Dermis microvascular lymphatic vessel endothelial cell (primary cell): Measurements from ENCODE around the gene NBAS. TPM values are rescaled to one million over a fixed set of nuclear protein-coding genes. Genes with fewer than 3 reads are reported as not detected.
A peak's percentile ranks its signal among the peaks of the same experiment; 100 is the strongest.
"Not testable (repeated sequence)": the region's sequence is repeated elsewhere in the genome, so short reads cannot be mapped to it uniquely, and the experiment has no call there.

ENCODE experiments used
- DNase-seq, 2 donors: peaks; one replicate each; pipeline versions ENCODE4 v3.0.0 to v3.0.0-alpha.2; 2010; ENCODE audit warnings: low read depth in 2 of 2
- total RNA-seq: library from RNA; depleted of rRNA; stranded (reverse); fragments of >200 nt; gene quantifications from 2 replicates; pipeline ENCODE4 v1.2.1, GENCODE V29; 2014

The NBAS gene
- total RNA-seq, 1 donor from 2014 or later = 69.8 TPM

DNA sequence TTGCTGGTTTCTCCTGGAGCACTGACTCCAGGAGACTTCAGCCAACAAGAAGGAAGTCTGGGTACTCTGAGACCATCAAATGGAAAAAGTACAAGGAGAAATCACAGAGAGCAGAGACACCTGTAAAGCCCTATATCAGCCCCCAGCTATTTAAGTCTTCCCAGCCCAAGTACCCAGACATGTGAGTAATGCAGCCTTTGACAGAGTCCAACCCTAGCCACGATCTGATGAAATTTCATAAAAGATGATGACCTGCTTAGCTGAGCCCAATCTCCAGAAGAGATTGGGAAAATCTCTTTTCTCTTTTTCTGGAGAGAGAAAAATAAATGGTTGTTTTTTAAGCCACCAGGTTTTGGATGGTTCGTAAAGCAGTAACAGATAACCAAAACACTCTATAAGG, 196.6 kb downstream of the NBAS start:
- no peak for DNase-seq

DNA sequence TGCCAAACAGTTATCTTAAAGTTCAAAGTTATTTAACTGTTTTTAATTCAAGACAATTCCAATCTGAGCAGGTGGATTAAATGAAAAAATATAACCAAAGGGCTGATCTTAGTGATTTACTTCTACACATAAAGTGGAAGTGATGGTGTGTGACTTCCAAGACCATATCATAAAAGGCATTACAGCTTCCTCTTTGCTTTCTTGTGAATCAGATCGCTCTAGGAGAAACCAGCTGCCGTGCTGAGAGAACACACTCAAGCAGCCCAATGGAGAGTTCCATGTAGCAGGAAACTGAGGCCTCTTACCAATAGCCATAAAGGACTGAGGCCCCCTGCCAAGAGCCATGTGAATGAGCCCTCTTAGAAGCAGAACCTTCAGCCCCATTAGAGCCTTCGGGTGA, 197.4 kb downstream of the NBAS start:
- DNase-seq = no peak

DNA sequence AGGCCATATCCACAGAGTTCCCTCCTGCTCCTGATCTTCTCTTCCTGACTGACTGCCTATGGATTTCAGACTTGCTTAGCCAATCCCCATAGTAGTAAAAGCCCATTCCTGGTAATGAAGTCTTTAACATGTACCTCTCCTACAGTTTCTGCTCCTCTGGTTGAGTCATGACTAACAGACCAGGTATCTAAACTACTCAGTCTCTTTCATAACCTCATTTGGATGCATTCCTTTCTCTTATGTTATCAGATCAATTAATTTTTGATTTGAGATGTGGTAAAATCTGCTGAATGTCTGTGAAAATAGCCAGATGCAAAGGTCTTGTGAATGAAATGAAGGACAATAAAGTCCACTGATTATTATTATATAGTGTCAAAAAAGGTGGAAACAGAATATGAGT, 198.0 kb downstream of the NBAS start:
- no peak for DNase-seq

DNA sequence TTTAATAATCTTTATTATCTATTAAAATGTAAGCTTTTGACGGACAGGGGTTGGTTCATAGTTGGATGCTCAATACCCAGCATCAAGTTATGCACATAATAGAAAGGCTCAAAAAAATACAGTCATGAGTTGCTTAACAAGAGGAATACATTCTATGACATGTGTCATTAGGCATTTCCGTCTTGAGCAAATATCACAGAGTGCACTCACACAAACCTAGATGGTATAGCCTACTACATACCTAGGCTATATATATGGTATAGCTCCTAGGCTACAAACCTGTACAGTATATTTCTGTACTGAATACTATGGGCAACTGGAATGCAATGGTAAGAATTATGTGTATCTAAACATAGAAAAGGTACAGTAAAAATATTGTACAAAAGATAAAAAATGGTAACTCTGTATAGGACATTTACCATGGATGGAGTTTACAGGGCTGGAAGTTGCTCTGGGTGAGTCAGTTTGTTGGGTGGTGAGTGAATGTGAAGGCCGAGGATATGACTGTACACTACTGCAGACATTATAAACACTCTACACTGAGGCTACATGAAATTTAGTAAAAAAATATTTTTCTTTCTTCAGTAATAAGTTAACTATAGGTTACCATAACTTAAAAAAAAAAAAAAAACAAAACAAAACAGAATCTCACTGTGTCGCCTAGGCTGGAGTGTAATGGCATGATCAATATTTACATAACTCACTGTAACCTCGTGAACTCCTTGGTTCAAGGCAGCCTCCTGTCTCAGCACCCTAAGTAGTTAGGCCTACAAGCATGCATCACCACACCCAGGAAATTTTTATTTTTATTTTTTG, 201.2 kb downstream of the NBAS start:
- peak; percentile 46 to 95 for DNase-seq

DNA sequence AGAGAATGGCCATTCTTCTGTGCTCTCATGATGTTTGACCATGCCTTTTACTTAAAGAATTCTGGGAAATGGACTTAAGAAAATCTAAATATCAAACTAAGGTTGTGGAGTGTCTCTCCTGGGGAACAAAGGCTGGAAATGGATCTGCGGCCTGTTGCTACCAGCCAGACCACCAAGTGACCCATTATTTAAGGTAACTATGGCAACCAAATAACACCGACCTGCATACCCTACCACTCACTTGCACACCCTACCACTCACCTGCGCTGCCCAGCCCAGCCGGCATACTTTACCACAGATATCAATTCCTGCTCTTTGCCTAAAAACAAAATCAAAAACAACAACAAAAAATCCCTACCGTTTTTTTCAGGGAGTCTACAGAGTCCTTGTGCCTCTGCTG, 203.2 kb downstream of the NBAS start:
- DNase-seq = no peak

DNA sequence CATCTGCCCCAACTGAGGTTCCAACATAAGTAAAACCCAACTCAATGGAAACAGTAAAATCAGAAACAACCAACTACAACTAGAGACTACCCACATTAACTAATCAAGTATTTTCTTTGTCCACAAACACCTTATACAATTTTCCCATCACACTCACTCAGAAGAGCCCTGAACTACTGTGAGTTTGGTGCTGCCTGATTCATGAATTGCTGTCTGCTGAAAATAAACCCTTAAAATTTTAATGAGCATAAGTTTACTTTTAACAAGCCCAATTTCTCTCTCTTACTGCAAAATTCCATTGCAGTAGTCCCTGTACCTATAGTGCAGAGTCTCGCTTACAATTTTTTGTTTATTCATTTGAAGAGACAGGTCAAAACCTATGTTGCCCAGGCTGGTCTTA, 203.9 kb downstream of the NBAS start:
- DNase-seq = no peak

DNA sequence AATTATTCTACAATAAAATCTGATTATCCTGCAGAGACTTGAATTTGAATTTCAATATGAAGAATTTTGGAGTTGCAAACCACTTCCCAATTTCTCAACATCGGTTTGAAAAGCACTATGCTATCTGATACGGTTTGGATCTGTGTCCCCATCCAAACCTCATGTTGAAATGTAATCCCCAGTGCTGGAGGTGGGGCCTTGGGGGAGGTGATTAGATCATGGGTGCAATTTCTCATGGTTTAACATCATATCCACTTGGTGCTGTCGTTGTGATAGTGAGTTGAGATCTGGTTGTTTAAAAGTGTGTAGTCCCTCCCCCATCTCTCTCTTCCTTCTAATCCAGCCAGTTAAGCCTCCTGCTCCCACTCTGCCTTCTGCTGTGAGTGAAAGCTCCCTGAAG, 205.7 kb downstream of the NBAS start:
- no peak for DNase-seq

DNA sequence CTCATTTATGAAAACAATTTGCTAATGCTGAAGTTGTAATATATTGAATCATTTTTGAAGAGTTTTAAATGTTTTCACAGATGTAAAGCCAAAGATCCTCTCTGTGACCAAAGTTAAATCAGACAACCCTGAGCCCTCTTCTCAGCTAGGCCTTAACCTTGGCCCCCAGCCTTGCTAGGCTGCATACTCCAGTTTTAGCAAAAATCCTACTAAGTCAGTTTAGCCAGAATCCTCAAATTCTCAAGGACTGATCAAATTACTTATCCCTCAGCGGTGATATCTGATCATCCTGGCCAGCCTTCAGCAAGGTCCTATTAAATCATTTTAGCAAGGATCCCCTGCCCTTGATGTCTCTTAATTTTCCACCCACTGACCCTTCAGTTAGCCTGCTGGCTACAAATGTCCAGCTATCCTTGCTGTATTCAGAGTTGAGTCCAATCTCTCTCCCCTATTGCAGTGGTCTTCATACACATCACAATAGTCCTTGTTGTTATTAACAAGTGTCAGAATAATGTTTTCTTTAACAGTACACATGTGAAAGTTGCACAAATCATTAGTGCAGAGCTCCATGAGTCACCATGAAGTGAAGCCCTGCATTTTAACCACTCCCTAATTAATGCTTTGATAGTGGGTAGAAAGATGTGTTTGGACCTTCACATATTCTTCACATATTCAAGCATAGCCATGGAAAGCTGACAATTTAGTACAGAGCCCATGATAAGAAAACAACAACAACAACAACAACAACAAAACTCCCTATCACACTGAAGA, 206.4 kb downstream of the NBAS start:
- DNase-seq = no peak

DNA sequence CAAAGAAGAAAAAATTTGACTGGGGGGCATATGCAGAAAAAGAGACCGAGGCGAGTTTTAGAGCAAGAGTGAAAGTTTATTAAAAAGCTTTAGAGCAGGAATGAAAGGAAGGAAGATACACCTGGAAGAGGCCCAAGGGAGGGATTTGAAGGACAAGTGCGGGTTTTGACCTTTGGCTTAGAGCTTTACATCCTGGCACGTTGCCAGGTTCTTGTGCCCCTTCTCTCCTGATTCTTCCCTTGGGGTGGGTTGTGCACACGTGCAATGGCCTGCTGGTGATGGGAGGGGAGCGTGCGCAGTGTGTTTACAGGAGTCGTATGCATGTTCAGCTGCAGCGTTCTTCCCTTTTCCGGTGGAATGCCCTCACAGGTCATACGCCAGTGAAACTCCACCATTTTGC, 208.8 kb downstream of the NBAS start:
- DNase-seq = no peak

DNA sequence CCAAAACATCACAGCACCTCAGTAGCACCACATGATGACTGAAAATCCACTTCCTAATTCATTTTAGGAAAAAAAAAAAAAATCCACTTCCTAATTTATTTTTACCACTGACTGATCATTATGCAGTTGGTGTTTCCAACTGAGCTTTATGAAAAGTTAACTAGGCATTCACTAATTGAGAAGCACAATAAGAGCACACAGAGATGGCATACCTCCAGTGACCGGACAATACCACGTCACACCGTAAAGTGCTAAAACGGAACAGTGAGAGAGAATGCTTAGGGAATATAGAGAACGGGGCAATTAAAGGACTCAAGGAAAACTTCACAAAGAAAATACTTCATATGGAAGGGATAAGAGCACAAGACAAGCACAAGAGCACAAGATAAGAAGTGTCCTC, 212.5 kb downstream of the NBAS start:
- no peak for DNase-seq

DNA sequence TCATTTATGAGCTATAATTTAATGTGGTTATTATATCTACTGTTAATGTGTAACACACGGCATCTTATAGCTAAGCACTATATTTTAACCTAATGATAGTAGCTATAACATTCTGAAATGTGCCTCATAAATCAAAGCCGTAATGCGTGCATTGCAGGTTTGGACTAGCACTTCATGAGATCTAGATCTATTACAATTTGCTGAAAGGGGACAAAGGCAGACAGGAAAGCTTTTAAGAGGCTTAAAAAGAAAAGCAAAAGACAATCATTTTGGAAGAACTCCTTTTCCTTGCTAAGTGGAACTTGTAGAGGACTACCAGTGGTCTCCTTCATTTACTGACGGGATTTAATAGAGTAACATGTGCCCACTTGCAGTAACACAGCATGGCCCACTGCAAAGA, 213.1 kb downstream of the NBAS start:
- no peak for DNase-seq

DNA sequence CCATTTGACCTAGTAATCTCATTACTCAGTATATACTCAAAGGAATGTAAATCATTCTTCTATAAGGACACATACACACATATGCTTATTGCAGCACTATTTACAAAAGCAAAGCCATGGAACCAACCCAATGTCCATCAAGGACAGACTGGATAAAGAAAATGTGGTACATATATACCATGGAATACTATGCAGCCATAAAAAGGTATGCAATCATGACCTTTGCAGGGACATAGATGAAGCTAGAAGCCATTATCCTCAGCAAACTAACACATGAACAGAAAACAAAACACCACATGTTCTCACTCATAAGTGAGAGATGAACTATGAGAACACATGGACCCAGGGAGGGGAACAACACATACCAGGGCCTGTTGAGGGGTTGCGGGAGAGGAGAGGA, 214.5 kb downstream of the NBAS start:
- DNase-seq = no peak

DNA sequence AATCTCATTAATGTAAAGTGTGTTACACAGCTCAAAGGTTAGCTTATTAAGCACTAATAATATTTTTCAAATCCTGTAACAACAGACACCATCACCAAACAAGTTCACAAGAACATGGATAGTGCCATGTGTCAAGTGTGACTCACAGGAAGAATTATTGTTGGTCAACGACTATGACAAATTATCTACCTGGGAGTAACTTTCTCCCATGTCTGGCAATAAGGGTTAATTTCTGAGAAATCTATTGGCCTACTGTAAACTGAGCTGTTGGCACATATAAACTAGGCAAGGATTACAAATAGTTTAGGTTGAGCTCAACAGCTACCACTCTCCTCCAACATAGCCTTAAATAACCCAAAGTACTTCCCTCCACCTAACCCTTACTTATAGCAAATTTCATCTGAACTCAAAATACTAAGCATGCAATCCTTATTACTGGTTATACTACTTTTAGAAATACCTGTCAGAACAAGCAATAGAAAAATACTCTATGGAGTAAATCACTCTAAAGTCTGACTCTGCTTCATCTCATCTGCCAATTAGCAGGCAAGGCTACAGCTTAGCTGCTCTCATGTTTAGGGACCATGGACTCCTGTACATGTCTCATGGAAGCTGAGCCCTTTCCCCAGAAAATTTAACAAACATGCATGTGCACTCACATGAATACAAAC, 223.0 kb downstream of the NBAS start:
- peak in 1 of 2 donors; percentile 50 for DNase-seq

DNA sequence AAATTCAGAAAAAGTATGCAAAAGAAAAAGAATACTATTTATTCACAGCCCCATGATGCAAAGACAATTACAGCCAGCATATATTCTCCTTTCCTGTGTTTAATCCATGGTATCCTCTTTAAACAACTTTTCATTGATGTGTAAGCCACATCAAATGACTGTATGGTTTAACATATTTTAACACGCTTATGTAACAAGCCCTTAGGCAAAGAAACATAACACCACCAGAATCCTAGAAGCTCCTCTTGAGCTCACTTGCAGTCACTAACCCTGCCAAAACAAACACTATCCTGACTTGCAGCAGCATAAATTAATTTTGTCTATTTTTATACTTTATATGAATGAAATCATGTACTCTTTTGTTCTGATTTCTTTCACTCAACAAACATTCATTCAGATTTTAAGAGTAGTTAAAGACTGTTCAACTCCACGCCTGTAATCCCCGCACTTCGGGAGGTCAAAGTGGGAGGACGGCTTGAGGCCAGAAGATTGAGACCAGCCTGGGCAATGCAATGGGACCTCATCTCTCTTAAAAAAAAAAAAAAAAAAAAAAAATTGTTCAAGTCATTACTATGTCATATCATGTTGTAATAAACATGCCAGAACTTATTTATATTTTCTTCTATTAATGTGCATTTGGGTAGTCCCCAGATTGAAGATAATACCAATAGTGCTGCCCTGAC, 226.3 kb downstream of the NBAS start:
- peak in 1 of 2 donors; percentile 9 for DNase-seq

DNA sequence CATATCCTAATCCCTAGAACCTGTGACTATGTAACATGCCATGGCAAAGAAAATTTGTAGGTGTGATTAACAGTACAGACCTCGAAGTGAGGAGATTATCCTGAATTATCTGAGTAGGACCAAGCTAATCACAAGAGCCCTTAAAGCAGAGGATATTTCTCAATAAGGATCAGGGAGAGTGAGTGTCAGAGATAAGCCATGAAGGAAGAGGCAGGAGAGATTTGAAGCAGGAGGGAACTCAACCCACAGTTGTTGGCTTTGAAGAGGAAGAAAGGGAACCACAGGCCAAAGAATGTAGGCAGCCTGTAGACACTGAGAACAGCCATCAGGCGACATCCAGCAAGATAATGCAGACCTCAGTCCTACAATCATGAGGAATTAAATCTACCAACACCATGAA, 229.3 kb downstream of the NBAS start:
- no peak for DNase-seq

DNA sequence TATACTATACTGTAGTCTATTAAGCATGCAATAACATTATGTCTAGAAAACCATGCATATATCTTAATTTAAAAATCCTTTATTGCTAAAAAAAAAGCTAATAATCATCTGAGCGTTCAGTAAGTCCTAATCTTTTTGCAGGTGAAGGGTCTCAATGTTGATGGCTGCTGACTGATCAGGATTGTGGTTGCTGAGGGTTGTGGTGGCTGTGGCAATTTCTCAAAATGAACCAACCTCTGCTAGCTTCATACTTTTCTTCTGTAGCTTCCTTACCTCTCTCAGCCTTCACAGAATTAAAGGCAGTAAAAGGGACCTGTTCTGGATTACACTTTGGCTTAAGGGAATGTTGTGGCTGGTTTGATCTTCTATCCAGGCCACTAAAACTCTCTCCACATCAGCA, 235.8 kb downstream of the NBAS start:
- DNase-seq = no peak

DNA sequence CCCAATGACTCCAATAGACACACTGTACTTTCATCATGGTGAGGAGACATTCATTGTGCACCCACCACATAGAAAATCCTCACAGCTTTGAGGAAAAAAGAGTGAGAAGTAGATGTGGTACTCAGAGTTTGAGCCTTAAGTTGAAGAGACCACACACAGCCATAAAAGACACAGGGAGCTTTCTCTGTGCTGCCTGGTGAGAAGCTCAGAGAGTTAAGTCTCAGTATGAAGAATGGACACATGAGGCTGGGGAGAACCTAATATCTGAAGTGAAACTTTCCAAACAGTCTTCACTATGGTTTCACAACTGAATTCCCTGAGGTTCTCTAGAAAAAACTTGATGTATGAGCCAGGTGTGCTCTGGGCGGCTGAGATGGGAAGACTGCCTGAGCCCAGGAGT, 237.9 kb downstream of the NBAS start:
- DNase-seq = no peak

DNA sequence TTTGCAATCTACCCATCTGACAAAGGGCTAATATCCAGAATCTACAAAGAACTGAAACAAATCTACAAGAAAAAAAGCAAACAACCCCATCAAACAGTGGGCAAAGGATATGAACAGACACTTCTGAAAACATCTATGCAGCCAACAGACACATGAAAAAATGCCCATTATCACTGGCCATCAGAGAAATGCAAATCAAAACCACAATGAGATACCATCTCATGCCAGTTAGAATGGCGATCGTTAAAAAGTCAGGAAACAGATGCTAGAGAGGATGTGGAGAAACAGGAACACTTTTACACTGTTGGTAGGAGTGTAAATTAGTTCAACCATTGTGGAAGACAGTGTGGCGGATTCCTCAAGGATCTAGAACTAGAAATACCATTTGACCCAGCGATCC, 239.7 kb downstream of the NBAS start:
- DNase-seq = not testable (repeated sequence)

DNA sequence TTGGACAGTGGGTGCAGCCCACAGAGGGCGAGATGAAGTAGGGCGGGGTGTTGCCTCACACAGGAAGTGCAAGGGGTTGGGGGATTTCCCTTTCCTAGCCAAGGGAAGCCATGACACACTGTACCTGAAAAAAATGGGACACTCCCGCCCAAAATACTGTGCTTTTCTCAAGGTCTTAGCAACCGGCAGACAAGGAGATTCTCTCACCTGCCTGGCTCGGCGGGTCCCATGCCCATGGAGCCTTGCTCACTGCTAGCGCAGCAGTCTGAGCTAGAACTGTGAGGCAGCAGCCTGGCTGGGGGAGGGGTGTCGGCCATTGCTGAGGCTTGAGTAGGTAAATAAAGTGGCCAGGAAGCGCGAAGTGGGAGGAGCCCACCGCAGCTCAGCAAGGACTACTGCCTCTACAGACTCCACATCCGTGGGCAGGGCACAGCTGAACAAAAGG, 244.7 kb downstream of the NBAS start:
- DNase-seq = no peak

DNA sequence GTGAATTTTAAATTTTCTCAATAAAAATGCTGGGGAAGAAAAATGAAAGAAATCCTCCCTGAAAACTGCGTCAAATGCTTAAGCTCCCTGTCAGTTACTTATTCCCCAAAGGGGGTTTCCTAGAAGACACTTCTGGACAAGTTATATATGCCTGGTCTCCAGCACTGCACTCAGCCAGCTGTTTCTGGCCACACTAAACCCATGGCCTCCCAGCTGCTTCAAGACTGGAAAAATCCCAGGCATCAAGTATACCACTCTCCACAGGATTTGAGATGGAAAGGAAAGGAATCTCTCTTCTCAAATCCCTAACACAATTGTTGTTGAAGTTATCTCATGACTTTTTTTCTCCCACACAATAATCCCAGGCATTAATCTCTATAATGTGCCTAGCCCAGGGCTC, 245.7 kb downstream of the NBAS start:
- no peak for DNase-seq

DNA sequence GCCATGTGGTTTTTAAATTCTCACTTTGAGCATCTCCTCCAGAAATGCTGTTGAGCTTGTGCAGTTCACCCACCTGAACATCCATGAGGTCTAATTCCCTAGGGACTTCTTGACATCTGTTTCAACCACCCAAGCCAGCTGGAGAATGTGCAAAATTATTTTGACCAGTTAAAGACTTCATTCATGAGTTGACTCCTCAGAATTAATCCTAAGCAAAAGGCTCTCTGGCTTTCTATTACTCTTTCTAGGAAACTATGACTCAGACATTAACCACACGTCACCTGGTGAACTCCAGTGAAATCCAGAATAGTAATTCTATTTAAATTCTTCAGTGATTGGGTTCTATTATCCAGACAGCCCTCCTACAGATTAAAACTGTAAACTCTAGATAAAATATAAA, 247.5 kb downstream of the NBAS start:
- DNase-seq = peak in 1 of 2 donors; percentile 7

DNA sequence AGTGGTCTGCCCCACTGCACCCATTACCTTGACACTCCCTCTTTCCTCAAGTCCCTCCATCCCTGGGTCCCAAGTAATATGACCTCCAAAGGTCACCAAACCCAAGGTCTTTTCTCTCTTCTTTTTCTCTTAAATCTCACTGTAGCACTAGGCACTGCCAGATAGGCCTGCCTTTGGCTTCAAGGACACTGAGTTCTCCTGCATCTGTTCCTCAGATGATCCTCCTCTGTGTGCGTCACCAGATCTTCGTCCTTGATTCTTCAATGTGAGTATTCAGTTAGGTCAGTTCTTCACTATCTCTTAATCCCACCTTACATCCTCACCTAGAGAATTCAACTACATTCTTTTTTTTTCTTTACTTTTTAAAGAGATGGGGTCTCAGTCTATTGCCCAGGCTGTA, 249.2 kb downstream of the NBAS start:
- no peak for DNase-seq
